ENCODE measurements around the gene YARS1. TPM values are rescaled to one million over a fixed set of nuclear protein-coding genes. Genes with fewer than 3 reads are reported as not detected.

Gene YARS1
- total RNA-seq, 1 experiment from 2014 or later: 115 TPM

DNA sequence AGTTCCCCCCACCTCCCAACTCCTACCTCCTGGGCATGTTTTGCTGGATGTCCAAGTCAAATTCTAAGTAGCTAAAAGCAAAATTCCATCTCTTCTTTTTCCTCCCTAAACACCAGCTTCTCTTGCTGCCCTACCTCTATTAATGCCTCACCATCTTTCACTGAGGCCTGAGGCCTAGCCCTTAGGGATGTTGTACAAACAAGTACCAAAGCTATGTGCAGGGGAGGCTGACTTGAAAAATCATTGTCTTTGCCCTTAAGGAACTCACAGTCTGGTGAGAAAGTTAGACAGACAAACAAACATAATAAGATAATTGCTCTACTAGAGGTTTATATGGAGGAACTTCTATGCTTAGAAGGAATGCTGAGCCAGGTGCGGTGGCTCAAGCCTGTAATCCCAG, 89.3 kb downstream of the YARS1 start:
- Histone ChIP-seq H3K9ac (ENCODE audit: low read length) (no peak overlapping the region), H3F3A (ENCODE audit: low read length, unreplicated experiment) (no peaks in the 10 kb centered on the region), H3K36me3 (ENCODE audit: low read depth, low read length) (no peaks in the 10 kb centered on the region), H3K27ac (ENCODE audit: low read length) (no peak overlapping the region), H3K4me2 (ENCODE audit: low read length) (no peak overlapping the region), H3K9me3 (ENCODE audit: low read length) (no peaks in the 10 kb centered on the region), H2AFZ (ENCODE audit: low read length) (no peak overlapping the region), H3K4me1 (ENCODE audit: insufficient read depth, low read length) (peaks cover 35% of the 10 kb centered on the region), H3K27me3 (ENCODE audit: low read length) (no peaks in the 10 kb centered on the region), H3K9me2 (replicated peaks; ENCODE audit: low read length) (no peaks in the 10 kb centered on the region), H3K79me2 (ENCODE audit: low read length) (no peaks in the 10 kb centered on the region), H4K20me1 (ENCODE audit: low read length) (no peaks in the 10 kb centered on the region), H3K4me3 (ENCODE audit: low read length) (no peak overlapping the region)
- CTCF ChIA-PET: interaction anchor here (0.7 kb wide), 1 partner anchor 15 kb away, joined by 3 read pairs; no protein-coding TSS in a partner anchor
- intact Hi-C loops (cut with micrococcal nuclease): no loop called here
- TF ChIP-seq CTCF (conservative IDR thresholded peaks at IDR 0.05; ENCODE audit: low read depth, low read length): no peak
- no peak for TF ChIP-seq EZH2 (IDR thresholded peaks at IDR 0.05; ENCODE audit: low read length, unreplicated experiment)
- TF ChIP-seq EZH2phosphoT487 (IDR thresholded peaks at IDR 0.05; ENCODE audit: borderline replicate concordance, low read length): no peak
- POLR2A ChIA-PET (ENCODE audit: unreplicated experiment): interaction anchor here (0.6 kb wide), 1 partner anchor 1614 kb away, joined by 4 read pairs; no protein-coding TSS in a partner anchor
- no peak for ATAC-seq
- DNase-seq: no peak
- no TSS peak for BruUV-seq (replicated peaks)

DNA sequence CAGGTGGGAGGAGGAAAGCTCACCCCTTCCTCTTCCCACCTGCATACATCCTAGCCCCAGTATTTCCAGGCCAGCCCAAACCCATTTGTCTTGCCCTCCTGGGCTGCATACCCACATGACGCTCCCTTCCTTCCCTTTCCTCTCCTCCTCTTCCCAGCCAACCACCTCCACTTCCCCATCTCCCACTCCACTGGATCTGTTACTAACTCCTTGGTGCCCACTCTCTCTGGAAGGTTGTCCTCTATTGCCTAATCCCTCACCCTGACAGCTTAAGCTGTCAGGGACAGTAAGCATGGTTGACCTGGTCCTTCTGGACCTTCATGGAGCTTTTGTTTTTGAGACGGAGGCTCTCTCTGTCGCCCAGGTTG, 91.6 kb downstream of the YARS1 start:
- TF ChIP-seq EZH2 (IDR thresholded peaks at IDR 0.05; ENCODE audit: low read length, unreplicated experiment): no peak
- no peak for TF ChIP-seq CTCF (conservative IDR thresholded peaks at IDR 0.05; ENCODE audit: low read depth, low read length)
- TF ChIP-seq EZH2phosphoT487 (IDR thresholded peaks at IDR 0.05; ENCODE audit: borderline replicate concordance, low read length): no peak
- ATAC-seq (no peak), DNase-seq (no peak)
- ChIA-PET CTCF (no interaction called here), POLR2A (ENCODE audit: unreplicated experiment) (no interaction called here)
- no peaks in the 10 kb centered on the region for H3F3A ChIP-seq (ENCODE audit: low read length, unreplicated experiment)
- intact Hi-C loops (cut with micrococcal nuclease): no loop called here
- BruUV-seq (replicated peaks): no TSS peak
- H3K79me2 ChIP-seq (ENCODE audit: low read length): no peaks in the 10 kb centered on the region
- H3K9ac ChIP-seq (ENCODE audit: low read length): peak overlapping the region; percentile 10; the same call in 1 of the 2 replicates
- peak overlapping the region; percentile 68 for H2AFZ ChIP-seq (ENCODE audit: low read length)
- H3K4me2 ChIP-seq (ENCODE audit: low read length): peak overlapping the region; percentile 53
- H3K4me1 ChIP-seq (ENCODE audit: insufficient read depth, low read length): peaks cover 30% of the 10 kb centered on the region
- no peaks in the 10 kb centered on the region for H3K36me3 ChIP-seq (ENCODE audit: low read depth, low read length)
- H3K9me2 ChIP-seq (replicated peaks; ENCODE audit: low read length): no peaks in the 10 kb centered on the region
- H3K9me3 ChIP-seq (ENCODE audit: low read length): no peaks in the 10 kb centered on the region
- H3K27ac ChIP-seq (ENCODE audit: low read length): peak overlapping the region; percentile 64
- H3K4me3 ChIP-seq (ENCODE audit: low read length): no peak overlapping the region
- H4K20me1 ChIP-seq (ENCODE audit: low read length): no peaks in the 10 kb centered on the region
- H3K27me3 ChIP-seq (ENCODE audit: low read length): no peaks in the 10 kb centered on the region

Other genes with a start within 250 kb of the YARS1 start
- 85.2 and 86.7 TPM in 2 replicates for gene ZBTB8OS, start 166.8 kb downstream of the YARS1 start, total RNA-seq (2014; rRNA removed)
- 161 and 201 TPM in 2 replicates for gene RBBP4, start 166.2 kb downstream of the YARS1 start, total RNA-seq (2014; rRNA removed)
- 6.6 and 10.0 TPM in 2 replicates for gene SYNC, start 114.6 kb downstream of the YARS1 start, total RNA-seq (2014; rRNA removed)
- gene S100PBP, start 295 bp upstream of the YARS1 start, total RNA-seq (2014; rRNA removed): 13.2 and 13.8 TPM in 2 replicates
- 0.22 and 0.35 TPM in 2 replicates for gene FNDC5, start 53.6 kb upstream of the YARS1 start, total RNA-seq (2014; rRNA removed)
- gene HPCA, start 69.1 kb upstream of the YARS1 start, total RNA-seq (2014; rRNA removed): not detected in 2 replicates
- gene TMEM54, start 84.0 kb upstream of the YARS1 start, total RNA-seq (2014; rRNA removed): 175 and 194 TPM in 2 replicates
- 17.9 and 21.3 TPM in 2 replicates for gene RNF19B, start 147.5 kb upstream of the YARS1 start, total RNA-seq (2014; rRNA removed)
- gene AK2, start 219.5 kb upstream of the YARS1 start, total RNA-seq (2014; rRNA removed): 213 and 236 TPM in 2 replicates